Measurements from ENCODE around the gene NRK.

Gene NRK

GRCh38 chrX:105865709-105866108 is 43.4 kb downstream of the NRK start:
- DNase-seq (ENCODE audit: extremely low spot score), result no peak
- no peak for TF ChIP-seq CTCF (IDR thresholded peaks at IDR 0.05; ENCODE audit: control extremely low read depth, extremely low read depth, low read depth, missing control alignments)
- ChIA-PET POLR2A (no interaction called here), CTCF (no interaction called here)

GRCh38 chrX:105869701-105870100 is 47.4 kb downstream of the NRK start:
- POLR2A ChIA-PET, result no interaction called here
- TF ChIP-seq CTCF (IDR thresholded peaks at IDR 0.05; ENCODE audit: control extremely low read depth, extremely low read depth, low read depth, missing control alignments), result no peak
- no peak for DNase-seq (ENCODE audit: extremely low spot score)
- CTCF ChIA-PET, result no interaction called here

GRCh38 chrX:105870445-105870844 is 48.1 kb downstream of the NRK start:
- POLR2A ChIA-PET, result no interaction called here
- TF ChIP-seq CTCF (IDR thresholded peaks at IDR 0.05; ENCODE audit: control extremely low read depth, extremely low read depth, low read depth, missing control alignments), result no peak
- DNase-seq (ENCODE audit: extremely low spot score), result no peak
- CTCF ChIA-PET, result no interaction called here

GRCh38 chrX:105872941-105873340 is 50.6 kb downstream of the NRK start:
- no peak for DNase-seq (ENCODE audit: extremely low spot score)
- POLR2A ChIA-PET, result no interaction called here
- CTCF ChIA-PET, result no interaction called here
- TF ChIP-seq CTCF (IDR thresholded peaks at IDR 0.05; ENCODE audit: control extremely low read depth, extremely low read depth, low read depth, missing control alignments), result no peak

GRCh38 chrX:105874790-105875189 is 52.5 kb downstream of the NRK start:
- ChIA-PET CTCF (no interaction called here), POLR2A (no interaction called here)
- no peak for DNase-seq (ENCODE audit: extremely low spot score)
- TF ChIP-seq CTCF (IDR thresholded peaks at IDR 0.05; ENCODE audit: control extremely low read depth, extremely low read depth, low read depth, missing control alignments), result no peak

GRCh38 chrX:105876658-105877057 is 54.3 kb downstream of the NRK start:
- ChIA-PET POLR2A (no interaction called here), CTCF (interaction anchor here (1.0 kb wide), 1 partner anchor 9 kb away, joined by 3 read pairs; no protein-coding TSS in a partner anchor)
- no peak for DNase-seq (ENCODE audit: extremely low spot score)
- peak; percentile 20 for TF ChIP-seq CTCF (IDR thresholded peaks at IDR 0.05; ENCODE audit: control extremely low read depth, extremely low read depth, low read depth, missing control alignments)

GRCh38 chrX:105880491-105880890 is 58.2 kb downstream of the NRK start:
- CTCF ChIA-PET, result no interaction called here
- DNase-seq (ENCODE audit: extremely low spot score), result no peak
- TF ChIP-seq CTCF (IDR thresholded peaks at IDR 0.05; ENCODE audit: control extremely low read depth, extremely low read depth, low read depth, missing control alignments), result no peak
- POLR2A ChIA-PET, result no interaction called here

Measured in GM10248 (cell line).